HepG2 (cell line): ENCODE results near the gene DNAJB12. TPM values are rescaled to one million over a fixed set of nuclear protein-coding genes. Genes with fewer than 3 reads are reported as not detected.

Source experiments
- ATF7 ChIP-seq, 2 experiments: fragments of 450-650 bp in 1 of 2; sonication (generic) in 1 of 2; formaldehyde crosslinking in 1 of 2; IDR thresholded peaks; 2 replicates each; pipeline versions ENCODE4 v1.4.0 to v1.6.1; 2016 to 2020; ENCODE audit warnings: antibody characterized with exemption in 1 of 2, mild to moderate bottlenecking in 1 of 2, missing genetic modification reagents in 1 of 2
- BATF2 ChIP-seq: sonication (generic); formaldehyde crosslinking; IDR thresholded peaks from 2 replicates; pipeline ENCODE4 v1.8.0; 2022; ENCODE audit warnings: mild to moderate bottlenecking, missing genetic modification reagents, moderate library complexity
- BORCS8-MEF2B ChIP-seq: sonication (generic); formaldehyde crosslinking; IDR thresholded peaks from 2 replicates; pipeline ENCODE4 v1.8.0; 2022; ENCODE audit warnings: mild to moderate bottlenecking, missing genetic modification reagents
- CREB1 ChIP-seq, 2 experiments: fragments of 450-650 bp in 1 of 2; IDR thresholded peaks; 2 replicates each; pipeline ENCODE4 v1.6.1; 2016 to 2017; ENCODE audit warnings: control low read depth in 1 of 2, mild to moderate bottlenecking in 1 of 2, missing compliant biosample characterization in 1 of 2, missing genetic modification characterization in 1 of 2
- EHMT2 ChIP-seq: fragments of 200-600 bp; sonication (generic); IDR thresholded peaks from 2 replicates; pipeline ENCODE4 v1.7.0; 2017; ENCODE audit warnings: antibody characterized with exemption, low read depth, low read length, borderline replicate concordance
- GMEB1 ChIP-seq: sonication (generic); formaldehyde crosslinking; IDR thresholded peaks from 2 replicates; pipeline ENCODE4 v1.5.1; 2020; ENCODE audit warnings: missing genetic modification reagents, mild to moderate bottlenecking, borderline replicate concordance
- IKZF1 ChIP-seq: fragments of 450-650 bp; IDR thresholded peaks from 2 replicates; pipeline ENCODE4 v1.7.1; 2016
- LRRFIP1 ChIP-seq: sonication (generic); formaldehyde crosslinking; conservative IDR thresholded peaks from 2 replicates; pipeline ENCODE4 v1.4.0; 2020; ENCODE audit warnings: missing genetic modification reagents
- MAFF ChIP-seq: IDR thresholded peaks from 2 replicates; pipeline ENCODE4 v1.6.1; 2011; ENCODE audit warnings: low read depth, low read length, improper control_type of control experiment
- NCOA2 ChIP-seq: sonication (generic); formaldehyde crosslinking; IDR thresholded peaks from 2 replicates; pipeline ENCODE4 v1.8.0; 2022; ENCODE audit warnings: inconsistent platforms
- SALL2 ChIP-seq: sonication (generic); formaldehyde crosslinking; IDR thresholded peaks from 2 replicates; pipeline ENCODE4 v1.8.1; 2023; ENCODE audit warnings: mild to moderate bottlenecking, missing genetic modification reagents, inconsistent platforms
- SP5 ChIP-seq: IDR thresholded peaks from 2 replicates; pipeline ENCODE4 v1.6.1; 2016; ENCODE audit warnings: low read depth, borderline replicate concordance
- TCF7 ChIP-seq: sonication (generic); IDR thresholded peaks from 2 replicates; pipeline ENCODE4 v1.6.1; 2016; ENCODE audit warnings: antibody characterized with exemption, low read depth
- TEAD2 ChIP-seq: sonication (generic); formaldehyde crosslinking; IDR thresholded peaks from 2 replicates; pipeline ENCODE4 v1.9.0; 2021; ENCODE audit warnings: missing genetic modification reagents
- ZBTB21 ChIP-seq: sonication (generic); formaldehyde crosslinking; IDR thresholded peaks from 2 replicates; pipeline ENCODE4 v1.4.0; 2020; ENCODE audit warnings: missing genetic modification reagents
- polyA plus RNA-seq, 8 experiments: library from polyadenylated mRNA; depleted of rRNA in 3 of 8; stranded (reverse) in 7 of 8; unstranded in 1 of 8; fragments of >200 nt; fragmentation: Illumina TruSeq in 4 of 8; extraction: Trizol in 4 of 8; gene quantifications; 2 replicates each; pipeline versions ENCODE4 v1.2.1 to v1.2.3, GENCODE V29; 2011 to 2016; ENCODE audit warnings: low read depth in 4 of 8, missing spikeins in 1 of 8, mixed read lengths in 1 of 8; ENCODE audit not compliant: insufficient read depth in 1 of 8
- total RNA-seq, 5 experiments: library from RNA; depleted of rRNA; stranded (reverse); fragments of >200 nt; fragmentation: Illumina TruSeq; extraction: Trizol; gene quantifications; 2 replicates each; pipeline ENCODE4 v1.2.3, GENCODE V29; 2016; ENCODE audit warnings: low read depth in 1 of 5
- TF ChIP-seq, protein P1 (sequence below): sonication (generic); formaldehyde crosslinking; IDR thresholded peaks from 2 replicates; pipeline ENCODE4 v1.4.0; 2020; ENCODE audit warnings: missing genetic modification reagents
- TF ChIP-seq, protein P2 (sequence below): sonication (generic); formaldehyde crosslinking; IDR thresholded peaks from 2 replicates; pipeline ENCODE4 v1.8.0; 2022; ENCODE audit warnings: missing genetic modification reagents, mild to moderate bottlenecking, inconsistent platforms, borderline replicate concordance
- TF ChIP-seq, protein P3 (sequence below): fragments of 450-650 bp; IDR thresholded peaks from 2 replicates; pipeline ENCODE4 v1.6.1; 2017

DNAJB12 gene
- total and polyA plus RNA-seq, 2 of the 13 experiments (the other 11 are each of a cell fraction or from before 2014, with no cell fraction given), result 10.8 to 18.2 TPM

GRCh38 chr10:72328045-72328828, 26.5 kb downstream of the DNAJB12 start (continued):
- TF ChIP-seq, protein P1, sequence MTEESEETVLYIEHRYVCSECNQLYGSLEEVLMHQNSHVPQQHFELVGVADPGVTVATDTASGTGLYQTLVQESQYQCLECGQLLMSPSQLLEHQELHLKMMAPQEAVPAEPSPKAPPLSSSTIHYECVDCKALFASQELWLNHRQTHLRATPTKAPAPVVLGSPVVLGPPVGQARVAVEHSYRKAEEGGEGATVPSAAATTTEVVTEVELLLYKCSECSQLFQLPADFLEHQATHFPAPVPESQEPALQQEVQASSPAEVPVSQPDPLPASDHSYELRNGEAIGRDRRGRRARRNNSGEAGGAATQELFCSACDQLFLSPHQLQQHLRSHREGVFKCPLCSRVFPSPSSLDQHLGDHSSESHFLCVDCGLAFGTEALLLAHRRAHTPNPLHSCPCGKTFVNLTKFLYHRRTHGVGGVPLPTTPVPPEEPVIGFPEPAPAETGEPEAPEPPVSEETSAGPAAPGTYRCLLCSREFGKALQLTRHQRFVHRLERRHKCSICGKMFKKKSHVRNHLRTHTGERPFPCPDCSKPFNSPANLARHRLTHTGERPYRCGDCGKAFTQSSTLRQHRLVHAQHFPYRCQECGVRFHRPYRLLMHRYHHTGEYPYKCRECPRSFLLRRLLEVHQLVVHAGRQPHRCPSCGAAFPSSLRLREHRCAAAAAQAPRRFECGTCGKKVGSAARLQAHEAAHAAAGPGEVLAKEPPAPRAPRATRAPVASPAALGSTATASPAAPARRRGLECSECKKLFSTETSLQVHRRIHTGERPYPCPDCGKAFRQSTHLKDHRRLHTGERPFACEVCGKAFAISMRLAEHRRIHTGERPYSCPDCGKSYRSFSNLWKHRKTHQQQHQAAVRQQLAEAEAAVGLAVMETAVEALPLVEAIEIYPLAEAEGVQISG (CRISPR knock-in tag), result no peak; the same call in none of the 2 replicates
- TF ChIP-seq, protein P2, sequence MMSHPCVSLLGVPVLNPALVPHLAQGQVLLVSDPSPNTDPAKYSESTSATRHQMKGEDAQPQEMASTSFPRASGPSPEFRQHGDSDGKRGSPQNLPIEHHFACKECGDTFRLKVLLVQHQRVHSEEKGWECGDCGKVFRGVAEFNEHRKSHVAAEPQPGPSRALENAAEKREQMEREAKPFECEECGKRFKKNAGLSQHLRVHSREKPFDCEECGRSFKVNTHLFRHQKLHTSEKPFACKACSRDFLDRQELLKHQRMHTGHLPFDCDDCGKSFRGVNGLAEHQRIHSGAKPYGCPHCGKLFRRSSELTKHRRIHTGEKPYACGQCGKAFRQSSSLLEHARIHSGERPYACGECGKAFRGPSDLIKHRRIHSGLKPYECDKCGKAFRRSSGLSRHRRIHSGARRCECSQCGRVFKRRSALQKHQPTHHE (CRISPR knock-in tag), result no peak
- TF ChIP-seq GMEB1 (CRISPR knock-in tag), result 0 out of 2 replicates have a peak, but pooled peaks have one; percentile 48
- TF ChIP-seq ATF7 (IDR thresholded peaks at IDR 0.05), result no peak
- no peak for TF ChIP-seq ATF7 (CRISPR knock-in tag; IDR thresholded peaks at IDR 0.05)
- TF ChIP-seq MAFF, result no peak
- TF ChIP-seq LRRFIP1 (CRISPR knock-in tag), result no peak
- TF ChIP-seq TEAD2, result no peak
- TF ChIP-seq TCF7, result no peak
- 0 out of 2 replicates have a peak, but pooled peaks have one; percentile 30 for TF ChIP-seq BORCS8-MEF2B
- no peak for TF ChIP-seq IKZF1
- no peak for TF ChIP-seq BATF2 (CRISPR knock-in tag)
- no peak for TF ChIP-seq EHMT2
- no peak for TF ChIP-seq SALL2
- no peak for TF ChIP-seq CREB1 (IDR thresholded peaks at IDR 0.05)
- no peak for TF ChIP-seq CREB1 (CRISPR knock-in tag; IDR thresholded peaks at IDR 0.05)
- no peak for TF ChIP-seq ZBTB21 (CRISPR knock-in tag)
- TF ChIP-seq SP5 (CRISPR knock-in tag), result 0 out of 2 replicates have a peak, but pooled peaks have one; percentile 6
- TF ChIP-seq, protein P3, sequence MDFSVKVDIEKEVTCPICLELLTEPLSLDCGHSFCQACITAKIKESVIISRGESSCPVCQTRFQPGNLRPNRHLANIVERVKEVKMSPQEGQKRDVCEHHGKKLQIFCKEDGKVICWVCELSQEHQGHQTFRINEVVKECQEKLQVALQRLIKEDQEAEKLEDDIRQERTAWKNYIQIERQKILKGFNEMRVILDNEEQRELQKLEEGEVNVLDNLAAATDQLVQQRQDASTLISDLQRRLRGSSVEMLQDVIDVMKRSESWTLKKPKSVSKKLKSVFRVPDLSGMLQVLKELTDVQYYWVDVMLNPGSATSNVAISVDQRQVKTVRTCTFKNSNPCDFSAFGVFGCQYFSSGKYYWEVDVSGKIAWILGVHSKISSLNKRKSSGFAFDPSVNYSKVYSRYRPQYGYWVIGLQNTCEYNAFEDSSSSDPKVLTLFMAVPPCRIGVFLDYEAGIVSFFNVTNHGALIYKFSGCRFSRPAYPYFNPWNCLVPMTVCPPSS, result no peak
- TF ChIP-seq NCOA2 (CRISPR knock-in tag), result no peak; the same call in 1 of the 2 replicates
